Endothelial cell (in vitro differentiated cells): ENCODE results near the gene OTOF. TPM values are rescaled to one million over a fixed set of nuclear protein-coding genes. Genes with fewer than 3 reads are reported as not detected.

Experiments used
- DNase-seq: peaks from one replicate; pipeline ENCODE4 v3.0.0; 2021; ENCODE audit warnings: low spot score
- H3K27ac Mint-ChIP-seq: one replicate; pipeline ENCODE4 v1.8.0; 2021; ENCODE audit warnings: mixed read lengths, inconsistent platforms; ENCODE audit not compliant: unreplicated experiment
- H3K27me3 Mint-ChIP-seq: one replicate; pipeline ENCODE4 v1.8.0; 2021; ENCODE audit warnings: mild to moderate bottlenecking, moderate library complexity, mixed read lengths, inconsistent platforms; ENCODE audit not compliant: unreplicated experiment
- H3K36me3 Mint-ChIP-seq: one replicate; pipeline ENCODE4 v1.8.0; 2021; ENCODE audit warnings: mild to moderate bottlenecking, low read depth, mixed read lengths, inconsistent platforms; ENCODE audit not compliant: unreplicated experiment
- H3K4me1 Mint-ChIP-seq: one replicate; pipeline ENCODE4 v1.8.0; 2021; ENCODE audit warnings: mild to moderate bottlenecking, mixed read lengths, inconsistent platforms; ENCODE audit not compliant: unreplicated experiment
- H3K4me3 Mint-ChIP-seq: one replicate; pipeline ENCODE4 v1.8.0; 2021; ENCODE audit warnings: mild to moderate bottlenecking, mixed read lengths, inconsistent platforms; ENCODE audit not compliant: unreplicated experiment
- H3K9me3 Mint-ChIP-seq: one replicate; pipeline ENCODE4 v1.8.0; 2021; ENCODE audit warnings: mixed read lengths, inconsistent platforms; ENCODE audit not compliant: unreplicated experiment
- CTCF ChIP-seq: fragments of 200-600 bp; sonication (generic); IDR thresholded peaks from one replicate; pipeline ENCODE4 v1.5.0; 2021; ENCODE audit warnings: antibody characterized with exemption; ENCODE audit not compliant: unreplicated experiment
- total RNA-seq: library from RNA; stranded (reverse); fragmentation: NEBNext Ultra II Directional; extraction: Animal tissue kit (Norgen Biotek cat#: 25700); gene quantifications from one replicate; pipeline ENCODE4 v1.2.1, GENCODE V29; 2021; ENCODE audit not compliant: unreplicated experiment

Gene OTOF
- total RNA-seq, 1 donor from 2014 or later: 0.13 TPM

- DNase-seq: no peak
- H3K27ac Mint-ChIP-seq: no peak overlapping the region
- H3K4me3 Mint-ChIP-seq: no peak overlapping the region
- no peaks in the 10 kb centered on the region for H3K4me1 Mint-ChIP-seq
- no peak for TF ChIP-seq CTCF
- no peaks in the 10 kb centered on the region for H3K9me3 Mint-ChIP-seq
- H3K27me3 Mint-ChIP-seq: peaks cover 13% of the 10 kb centered on the region
- H3K36me3 Mint-ChIP-seq: no peaks in the 10 kb centered on the region
Measured at GRCh38 chr2:26485725-26486418, 7.9 kb upstream of the OTOF start.

- Mint-ChIP-seq H3K4me1 (no peaks in the 10 kb centered on the region), H3K9me3 (no peaks in the 10 kb centered on the region), H3K27ac (no peak overlapping the region), H3K36me3 (no peaks in the 10 kb centered on the region), H3K27me3 (peaks cover 12% of the 10 kb centered on the region), H3K4me3 (no peak overlapping the region)
- DNase-seq: no peak
- no peak for TF ChIP-seq CTCF
Measured at GRCh38 chr2:26485099-26485498, 7.2 kb upstream of the OTOF start.

- no peak overlapping the region for H3K27ac Mint-ChIP-seq
Measured at GRCh38 chr2:26484579-26484978, 6.7 kb upstream of the OTOF start.

GRCh38 chr2:26483957-26484565, 6.1 kb upstream of the OTOF start:
- H3K9me3 Mint-ChIP-seq: no peaks in the 10 kb centered on the region
- no peak overlapping the region for H3K27ac Mint-ChIP-seq
- H3K4me3 Mint-ChIP-seq: no peak overlapping the region
- H3K4me1 Mint-ChIP-seq: no peaks in the 10 kb centered on the region
- no peak for TF ChIP-seq CTCF
- no peaks in the 10 kb centered on the region for H3K36me3 Mint-ChIP-seq
- DNase-seq: no peak
- peaks cover 10% of the 10 kb centered on the region for H3K27me3 Mint-ChIP-seq

More at GRCh38 chr2:26484579-26484978, 6.7 kb upstream of the OTOF start:
- TF ChIP-seq CTCF: no peak
- H3K4me1 Mint-ChIP-seq: no peaks in the 10 kb centered on the region
- no peaks in the 10 kb centered on the region for H3K36me3 Mint-ChIP-seq
- H3K4me3 Mint-ChIP-seq: no peak overlapping the region
- DNase-seq: no peak
- H3K9me3 Mint-ChIP-seq: no peaks in the 10 kb centered on the region
- H3K27me3 Mint-ChIP-seq: peaks cover 10% of the 10 kb centered on the region

- H3K27me3 Mint-ChIP-seq: peaks cover 10% of the 10 kb centered on the region
- no peak for DNase-seq
- H3K4me3 Mint-ChIP-seq: no peak overlapping the region
- no peak overlapping the region for H3K27ac Mint-ChIP-seq
- no peaks in the 10 kb centered on the region for H3K4me1 Mint-ChIP-seq
- H3K36me3 Mint-ChIP-seq: no peaks in the 10 kb centered on the region
- no peak for TF ChIP-seq CTCF
- H3K9me3 Mint-ChIP-seq: no peaks in the 10 kb centered on the region
Measured at GRCh38 chr2:26483516-26483915, 5.6 kb upstream of the OTOF start.
